Activated CD4-positive, alpha-beta T cell treated with anti-CD3 and anti-CD28 coated beads, Interleukin-2, amount 10 ng/mL, durations not matched to agents 24 days and 14 days (primary cell): Measurements from ENCODE around the gene RSPH6A. TPM values are rescaled to one million over a fixed set of nuclear protein-coding genes. Genes with fewer than 3 reads are reported as not detected.
A peak's percentile ranks its signal among the peaks of the same experiment; 100 is the strongest.

Experiments
- DNase-seq: peaks from one replicate; pipeline ENCODE4 v3.0.0; 2022
- H3K27ac Mint-ChIP-seq: one replicate; pipeline ENCODE4 v1.8.0; 2022; ENCODE audit warnings: mild to moderate bottlenecking, mixed read lengths
- H3K27me3 Mint-ChIP-seq: one replicate; pipeline ENCODE4 v1.8.0; 2022; ENCODE audit warnings: mixed read lengths
- H3K36me3 Mint-ChIP-seq: one replicate; pipeline ENCODE4 v1.8.0; 2022; ENCODE audit warnings: low read depth, mild to moderate bottlenecking, mixed read lengths
- H3K4me1 Mint-ChIP-seq: one replicate; pipeline ENCODE4 v1.8.0; 2021; ENCODE audit warnings: mixed read lengths
- H3K4me3 Mint-ChIP-seq: one replicate; pipeline ENCODE4 v1.8.0; 2022; ENCODE audit warnings: mild to moderate bottlenecking, moderate library complexity, mixed read lengths
- H3K9me3 Mint-ChIP-seq: one replicate; pipeline ENCODE4 v1.8.0; 2021; ENCODE audit warnings: mixed read lengths
- intact Hi-C: fragments of 100-400 bp; cut with micrococcal nuclease; formaldehyde crosslinking; loops from one replicate; pipeline ENCODE4 v1.15.1; 2023
- total RNA-seq: library from RNA; stranded (reverse); gene quantifications from 2 replicates; pipeline ENCODE4 v1.2.3, GENCODE V29; 2022

RSPH6A gene
- total RNA-seq, 1 donor from 2014 or later, result 0.35 TPM

DNA sequence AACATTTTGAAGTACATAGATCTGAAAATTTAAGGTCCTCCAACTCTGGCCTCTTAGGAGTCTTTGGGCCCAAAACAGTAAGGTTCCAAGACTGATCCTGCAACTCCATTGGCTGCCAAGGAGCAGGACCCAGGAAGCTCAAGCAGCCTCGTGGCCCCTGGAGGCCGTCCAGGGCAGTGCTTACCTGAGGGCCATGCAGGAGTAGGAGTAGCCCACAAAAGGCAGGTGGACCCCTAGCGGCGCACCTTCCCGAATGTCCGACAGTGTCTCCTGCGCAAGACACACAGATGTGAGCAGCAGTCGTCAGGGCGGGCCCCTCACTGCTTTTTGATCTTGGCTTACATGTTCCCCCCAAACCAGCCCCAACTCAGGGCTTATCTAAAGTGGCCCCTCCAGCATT lies 40.3 kb downstream of the RSPH6A start:
- Mint-ChIP-seq H3K4me3 (no peak overlapping the region), H3K27me3 (peaks cover 23% of the 10 kb centered on the region), H3K4me1 (peaks cover 17% of the 10 kb centered on the region), H3K36me3 (peaks cover 3% of the 10 kb centered on the region), H3K27ac (no peak overlapping the region), H3K9me3 (no peaks in the 10 kb centered on the region)
- DNase-seq, result no peak
- intact Hi-C loops, result no loop called here

DNA sequence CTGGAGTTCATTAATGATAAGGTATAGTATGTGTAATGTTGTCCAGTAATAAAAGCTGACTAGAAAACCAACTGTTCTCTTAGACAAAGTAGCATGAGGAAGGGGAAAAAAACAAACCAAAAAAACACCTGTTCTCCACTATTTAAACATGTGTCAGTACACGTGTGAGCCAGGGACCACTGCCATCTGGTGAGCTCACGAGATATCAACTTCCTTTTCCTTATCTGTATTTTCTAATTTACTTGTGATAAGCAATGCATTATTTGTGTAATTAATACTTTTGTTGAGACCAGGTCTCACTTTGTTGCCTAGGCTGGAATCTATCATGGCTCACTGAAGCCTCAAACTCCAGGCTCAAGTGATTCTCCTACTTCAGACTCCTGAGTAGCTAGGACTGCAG lies 41.7 kb downstream of the RSPH6A start:
- no peak overlapping the region for H3K4me3 Mint-ChIP-seq
- no peak overlapping the region for H3K27ac Mint-ChIP-seq
- peaks cover 12% of the 10 kb centered on the region for H3K4me1 Mint-ChIP-seq
- no peak for DNase-seq
- peaks cover 1% of the 10 kb centered on the region for H3K36me3 Mint-ChIP-seq
- peaks cover 19% of the 10 kb centered on the region for H3K27me3 Mint-ChIP-seq
- intact Hi-C loops, result no loop called here
- H3K9me3 Mint-ChIP-seq, result no peaks in the 10 kb centered on the region

DNA sequence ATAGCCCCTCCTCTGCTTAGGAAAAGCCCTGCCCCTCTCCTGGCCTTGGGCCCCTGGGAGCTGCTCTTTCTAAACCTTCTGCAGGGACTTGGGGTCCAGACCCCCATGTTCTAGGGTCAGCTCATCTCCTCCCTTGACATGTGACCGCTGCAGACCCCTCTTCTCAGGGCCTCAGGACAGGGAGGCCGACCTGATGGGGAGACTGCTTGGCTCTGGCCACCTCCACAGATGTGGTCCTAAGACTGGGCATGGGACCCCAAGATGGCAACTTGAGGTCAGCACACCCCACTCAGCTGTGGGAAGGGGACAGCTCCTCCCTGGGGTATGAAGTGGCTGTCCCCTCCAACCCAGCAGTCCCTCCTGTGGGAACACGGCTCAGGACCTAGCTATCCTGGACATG lies 42.2 kb downstream of the RSPH6A start:
- Mint-ChIP-seq H3K27ac (no peak overlapping the region), H3K27me3 (peaks cover 19% of the 10 kb centered on the region), H3K36me3 (peaks cover 1% of the 10 kb centered on the region), H3K4me1 (peaks cover 12% of the 10 kb centered on the region), H3K4me3 (no peak overlapping the region), H3K9me3 (no peaks in the 10 kb centered on the region)
- intact Hi-C loops, result no loop called here
- no peak for DNase-seq

DNA sequence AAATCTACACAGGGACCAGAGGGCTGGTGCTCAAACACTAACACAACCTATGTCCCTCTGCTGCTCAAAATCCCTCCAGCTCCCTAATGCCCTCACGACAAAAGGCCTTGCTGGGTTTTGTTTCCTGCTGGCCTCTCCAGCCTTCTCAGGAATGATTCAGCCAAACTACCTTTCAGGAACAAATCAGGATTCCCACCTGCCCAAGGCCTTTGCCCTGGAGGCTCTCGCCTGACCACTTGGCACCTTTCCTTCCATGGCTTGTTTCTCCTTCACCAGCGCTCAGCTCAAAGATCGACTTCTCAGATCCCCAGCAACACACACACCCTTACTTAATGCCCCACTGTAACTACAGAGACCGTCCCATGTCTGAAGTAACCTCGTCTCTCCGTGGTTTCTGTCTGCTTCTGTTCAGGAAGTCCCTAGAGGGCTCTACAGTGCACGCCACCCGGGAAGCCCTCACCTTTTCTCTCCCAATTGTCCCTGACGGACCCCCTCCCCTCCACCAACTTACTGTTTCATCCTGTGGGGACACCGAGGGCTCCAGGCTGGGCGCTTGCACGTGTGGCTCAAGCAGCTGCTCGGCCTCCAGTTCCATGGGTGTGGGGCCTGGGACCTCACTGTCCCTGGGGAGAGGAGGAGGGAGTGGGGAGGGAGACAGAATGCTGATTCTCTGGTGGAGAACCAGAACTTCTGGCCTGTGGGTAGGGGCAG lies 42.8 kb downstream of the RSPH6A start:
- Mint-ChIP-seq H3K27ac (no peak overlapping the region), H3K9me3 (no peaks in the 10 kb centered on the region), H3K36me3 (peaks cover 1% of the 10 kb centered on the region), H3K4me1 (peaks cover 12% of the 10 kb centered on the region), H3K4me3 (no peak overlapping the region), H3K27me3 (peaks cover 21% of the 10 kb centered on the region)
- no peak for DNase-seq
- intact Hi-C loops, result no loop called here

DNA sequence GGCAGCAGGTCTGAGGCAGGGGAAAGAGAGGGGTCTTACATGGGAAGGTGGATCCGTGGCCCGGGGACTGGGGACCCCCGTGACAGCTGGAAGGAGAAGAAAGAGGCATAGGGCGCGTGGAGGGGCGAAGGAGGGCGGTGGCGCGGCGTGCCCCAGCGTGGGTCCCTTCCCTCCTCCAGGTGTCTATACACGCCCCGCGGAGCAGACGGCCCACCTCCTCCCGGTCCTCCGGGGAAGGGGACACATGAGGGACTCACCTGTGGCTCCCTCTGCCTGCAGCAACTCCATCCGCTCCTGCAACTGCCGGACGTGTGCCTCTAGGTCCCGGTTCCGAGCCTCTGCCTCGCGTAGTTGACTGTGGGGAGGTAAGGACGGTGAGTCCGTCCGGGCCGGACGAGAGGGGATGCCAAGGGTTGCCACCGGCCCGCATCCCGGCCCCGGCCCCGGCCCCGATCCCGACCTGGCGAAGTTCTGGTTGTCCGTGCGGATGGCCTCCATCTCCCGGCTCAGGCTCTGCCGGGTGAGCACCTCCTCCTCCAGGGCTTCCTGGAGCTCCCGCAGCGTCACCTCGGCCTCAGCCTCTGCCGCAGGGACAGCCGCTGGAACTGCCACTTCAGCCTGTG lies 43.7 kb downstream of the RSPH6A start:
- H3K4me1 Mint-ChIP-seq, result peaks cover 12% of the 10 kb centered on the region

DNA sequence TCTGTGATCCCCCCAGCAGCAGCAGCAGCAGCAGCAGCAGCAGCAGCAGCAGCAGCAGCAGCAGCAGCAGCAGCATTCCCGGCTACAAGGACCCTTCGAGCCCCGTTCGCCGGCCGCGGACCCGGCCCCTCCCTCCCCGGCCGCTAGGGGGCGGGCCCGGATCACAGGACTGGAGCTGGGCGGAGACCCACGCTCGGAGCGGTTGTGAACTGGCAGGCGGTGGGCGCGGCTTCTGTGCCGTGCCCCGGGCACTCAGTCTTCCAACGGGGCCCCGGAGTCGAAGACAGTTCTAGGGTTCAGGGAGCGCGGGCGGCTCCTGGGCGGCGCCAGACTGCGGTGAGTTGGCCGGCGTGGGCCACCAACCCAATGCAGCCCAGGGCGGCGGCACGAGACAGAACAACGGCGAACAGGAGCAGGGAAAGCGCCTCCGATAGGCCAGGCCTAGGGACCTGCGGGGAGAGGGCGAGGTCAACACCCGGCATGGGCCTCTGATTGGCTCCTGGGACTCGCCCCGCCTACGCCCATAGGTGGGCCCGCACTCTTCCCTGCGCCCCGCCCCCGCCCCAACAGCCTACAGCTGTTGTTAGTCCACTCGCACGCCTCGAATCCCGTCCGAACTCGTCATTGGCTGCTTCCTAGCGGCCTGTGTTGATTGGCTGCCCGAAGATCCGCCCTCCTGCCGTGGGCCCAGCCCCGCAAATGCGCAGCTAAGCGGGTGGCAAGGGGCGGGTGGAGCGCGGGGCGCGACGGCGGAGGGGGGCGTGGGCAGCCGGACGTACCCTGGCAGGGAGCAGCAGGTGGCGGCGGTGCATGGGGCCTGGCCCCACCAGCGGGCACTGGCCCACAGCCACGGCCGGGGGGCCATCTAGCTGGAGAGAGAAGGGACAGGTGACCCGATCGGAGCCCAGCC lies 44.7 kb downstream of the RSPH6A start:
- H3K4me1 Mint-ChIP-seq, result peaks cover 12% of the 10 kb centered on the region
- H3K27me3 Mint-ChIP-seq, result peaks cover 20% of the 10 kb centered on the region
- H3K9me3 Mint-ChIP-seq, result no peaks in the 10 kb centered on the region
- no peaks in the 10 kb centered on the region for H3K36me3 Mint-ChIP-seq
- intact Hi-C loops, result loop anchor here (1.0 kb wide), 3 partner anchors 9 to 29 kb away; partner anchors contain the start of gene DMWD
- H3K4me3 Mint-ChIP-seq, result peak overlapping the region; percentile 93
- peak overlapping the region; percentile 56 for H3K27ac Mint-ChIP-seq
- peak; percentile 97 for DNase-seq

More for the DNA sequence above, 43.7 kb downstream of the RSPH6A start:
- intact Hi-C loops, result no loop called here
- no peak overlapping the region for H3K27ac Mint-ChIP-seq
- H3K36me3 Mint-ChIP-seq, result no peaks in the 10 kb centered on the region
- H3K4me3 Mint-ChIP-seq, result peak overlapping the region; percentile 59
- DNase-seq, result no peak
- peaks cover 20% of the 10 kb centered on the region for H3K27me3 Mint-ChIP-seq
- no peaks in the 10 kb centered on the region for H3K9me3 Mint-ChIP-seq

DNA sequence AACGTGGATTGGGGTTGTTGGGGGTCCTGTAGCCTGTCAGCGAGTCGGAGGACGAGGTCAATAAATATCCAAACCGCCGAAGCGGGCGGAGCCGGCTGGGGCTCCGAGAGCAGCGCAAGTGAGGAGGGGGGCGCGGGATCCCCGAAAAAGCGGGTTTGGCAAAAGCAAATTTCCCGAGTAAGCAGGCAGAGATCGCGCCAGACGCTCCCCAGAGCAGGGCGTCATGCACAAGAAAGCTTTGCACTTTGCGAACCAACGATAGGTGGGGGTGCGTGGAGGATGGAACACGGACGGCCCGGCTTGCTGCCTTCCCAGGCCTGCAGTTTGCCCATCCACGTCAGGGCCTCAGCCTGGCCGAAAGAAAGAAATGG lies 45.3 kb downstream of the RSPH6A start:
- peak overlapping the region; percentile 86 for H3K27ac Mint-ChIP-seq
- peaks cover 21% of the 10 kb centered on the region for H3K27me3 Mint-ChIP-seq
- peak; percentile 87 for DNase-seq
- H3K4me1 Mint-ChIP-seq, result peaks cover 12% of the 10 kb centered on the region
- H3K36me3 Mint-ChIP-seq, result no peaks in the 10 kb centered on the region
- no peaks in the 10 kb centered on the region for H3K9me3 Mint-ChIP-seq
- H3K4me3 Mint-ChIP-seq, result peak overlapping the region; percentile 93
- intact Hi-C loops, result loop anchor here (1.0 to 2.0 kb wide), 7 partner anchors 9 to 132 kb away; partner anchors contain the start of genes DMWD, FBXO46, IRF2BP1 and MYPOP

DNA sequence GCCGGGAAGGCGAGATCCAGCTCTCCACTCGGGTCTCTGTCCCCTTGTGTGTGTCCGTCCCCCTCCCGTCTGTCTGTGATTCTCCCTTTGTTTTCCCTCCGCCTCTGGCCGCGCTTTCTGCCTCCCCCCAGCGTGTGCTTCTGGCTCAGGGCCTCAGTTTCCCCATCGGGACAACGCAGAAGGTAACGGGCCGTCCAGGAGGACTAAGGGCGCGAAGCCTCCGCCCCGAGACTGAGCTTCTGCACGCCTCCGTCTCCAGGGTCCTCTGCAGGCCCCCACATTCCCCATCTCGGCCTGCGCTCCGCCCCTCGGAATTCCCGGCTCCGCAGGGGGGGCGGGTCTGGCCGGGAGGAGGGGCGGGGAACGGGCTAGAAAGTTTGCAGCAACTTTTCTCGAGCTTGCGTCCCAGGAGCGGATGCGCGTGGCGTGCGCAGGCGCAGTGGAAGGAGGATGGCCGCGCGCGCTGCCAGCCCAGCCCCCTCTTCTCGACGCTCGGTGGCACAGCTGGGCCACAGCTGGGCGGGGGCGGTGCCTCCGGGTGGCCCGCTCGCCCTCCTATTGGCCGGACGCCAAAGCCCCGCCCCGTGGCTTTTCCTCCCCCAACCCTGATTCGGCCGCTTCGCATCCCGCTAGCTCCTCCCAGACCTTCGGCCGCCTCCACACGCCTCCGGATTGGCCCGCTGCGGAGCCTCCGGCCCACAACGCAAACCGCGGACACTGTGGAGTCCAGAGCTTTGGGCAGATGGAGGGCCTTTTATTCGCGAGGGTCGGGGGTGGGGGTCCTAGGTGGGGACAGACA lies 45.9 kb downstream of the RSPH6A start, which contains the start of gene SIX5:
Gene SIX5 (minus strand): TSS at position 269 of the 799 bp plus-strand sequence. CDS start 408 bp downstream, outside the sequence.
- no peaks in the 10 kb centered on the region for H3K9me3 Mint-ChIP-seq
- intact Hi-C loops, result loop anchor here (1.0 to 2.0 kb wide), 4 partner anchors 38 to 133 kb away; partner anchors contain the start of genes FBXO46, IRF2BP1, MYPOP and QPCTL

DNA sequence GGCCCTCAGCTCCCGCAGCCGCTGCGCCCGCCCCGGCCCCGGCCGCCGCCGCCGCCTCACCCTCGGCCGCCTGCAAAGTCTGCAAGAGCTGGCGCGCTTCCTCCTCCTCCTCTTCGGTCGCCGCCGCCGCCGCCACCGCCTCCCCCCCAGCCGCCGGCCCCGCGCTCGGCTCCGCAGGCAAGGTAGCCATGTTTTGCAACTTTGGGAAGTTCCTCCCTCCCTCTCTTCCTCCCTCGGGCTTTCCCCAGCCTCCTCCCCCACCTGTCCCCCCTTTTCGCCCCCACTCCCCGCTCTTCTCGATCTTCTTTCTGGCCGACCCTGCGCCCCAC lies 46.5 kb downstream of the RSPH6A start:
- intact Hi-C loops, result loop anchor here (2.0 kb wide), 1 partner anchor 38 kb away; the partner anchor contains the start of gene FBXO46
- peaks cover 25% of the 10 kb centered on the region for H3K27me3 Mint-ChIP-seq
- peak overlapping the region; percentile 93 for H3K4me3 Mint-ChIP-seq
- H3K9me3 Mint-ChIP-seq, result no peaks in the 10 kb centered on the region
- H3K4me1 Mint-ChIP-seq, result peaks cover 12% of the 10 kb centered on the region
- no peaks in the 10 kb centered on the region for H3K36me3 Mint-ChIP-seq
- peak overlapping the region; percentile 86 for H3K27ac Mint-ChIP-seq
- DNase-seq, result no peak

More for the DNA sequence above, 45.9 kb downstream of the RSPH6A start, which contains the start of gene SIX5:
- Mint-ChIP-seq H3K4me1 (peaks cover 12% of the 10 kb centered on the region), H3K36me3 (no peaks in the 10 kb centered on the region), H3K27me3 (peaks cover 25% of the 10 kb centered on the region), H3K4me3 (peak within 1 kb of the TSS; percentile 93), H3K27ac (peak within 1 kb of the TSS; percentile 86)
- peak; percentile 99 for DNase-seq

DNA sequence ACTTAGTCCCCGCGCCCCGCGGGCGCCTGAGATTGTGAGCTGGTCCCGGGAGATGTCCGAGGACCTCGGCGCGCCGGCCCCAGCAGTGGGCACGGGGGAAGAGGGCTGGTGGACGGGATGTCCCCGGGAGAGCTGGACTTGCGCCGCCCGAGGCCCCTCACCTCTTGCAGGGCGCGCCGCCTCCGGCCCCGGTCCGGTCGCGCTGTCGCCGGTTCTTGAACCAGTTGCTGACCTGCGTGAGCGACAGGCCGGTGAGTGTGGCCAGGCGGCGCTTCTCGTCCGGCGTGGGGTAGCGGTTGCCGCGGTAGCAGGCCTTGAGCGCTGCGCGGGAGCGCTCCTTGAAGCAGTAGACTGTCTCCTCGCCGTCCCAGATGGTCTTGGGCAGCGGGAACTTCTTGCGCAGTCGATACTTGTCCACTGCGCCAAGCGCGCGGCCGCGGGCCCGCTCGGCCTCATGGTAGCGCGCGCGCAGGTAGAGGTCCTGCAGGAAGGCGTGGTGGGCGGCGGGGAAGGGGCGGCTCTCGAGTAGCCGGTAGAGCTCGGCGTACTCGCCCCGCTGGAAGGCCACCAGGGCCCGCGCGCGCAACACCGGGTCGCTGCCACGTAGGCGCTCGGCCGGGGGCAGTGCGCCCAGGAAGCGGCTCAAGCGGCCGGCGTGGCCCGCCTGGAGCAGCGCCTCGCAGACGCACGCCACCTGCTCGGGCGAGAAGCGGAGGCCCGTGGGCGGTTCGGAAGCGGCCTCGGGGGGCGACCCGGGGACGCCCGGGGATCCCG lies 47.0 kb downstream of the RSPH6A start:
- intact Hi-C loops, result loop anchor here (2.0 kb wide), 1 partner anchor 37 kb away; the partner anchor contains the start of gene FBXO46
- peak; percentile 81 for DNase-seq
- Mint-ChIP-seq H3K36me3 (no peaks in the 10 kb centered on the region), H3K27ac (no peak overlapping the region), H3K4me1 (peaks cover 12% of the 10 kb centered on the region), H3K27me3 (peaks cover 25% of the 10 kb centered on the region), H3K4me3 (peak overlapping the region; percentile 75), H3K9me3 (no peaks in the 10 kb centered on the region)

DNA sequence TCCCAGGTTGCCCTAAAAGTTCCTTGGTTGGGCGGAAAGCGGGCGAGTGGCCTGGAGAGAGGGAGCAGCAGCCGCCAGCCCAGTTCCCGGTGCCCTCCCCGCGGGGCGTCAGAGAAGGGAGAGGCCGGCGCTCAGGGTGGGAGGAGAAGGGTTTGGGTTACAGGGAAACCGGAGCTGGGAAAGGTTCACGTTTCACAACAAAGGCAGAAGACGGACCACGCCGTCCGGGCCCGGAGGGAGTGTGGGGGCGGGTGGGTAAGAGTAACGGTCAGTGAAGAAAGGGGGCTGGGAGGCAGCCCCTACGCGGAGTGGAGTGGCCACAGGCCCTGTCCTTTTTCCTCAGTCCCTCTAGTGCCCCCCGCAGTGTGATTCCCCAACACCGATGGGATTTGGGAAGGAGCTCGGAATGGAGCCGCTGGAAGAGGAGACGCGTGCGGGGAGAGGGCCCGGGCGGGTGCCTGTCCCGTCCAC lies 47.7 kb downstream of the RSPH6A start:
- H3K9me3 Mint-ChIP-seq, result no peaks in the 10 kb centered on the region
- no peak overlapping the region for H3K27ac Mint-ChIP-seq
- no peak for DNase-seq
- H3K36me3 Mint-ChIP-seq, result no peaks in the 10 kb centered on the region
- H3K27me3 Mint-ChIP-seq, result peaks cover 25% of the 10 kb centered on the region
- H3K4me3 Mint-ChIP-seq, result peak overlapping the region; percentile 62
- intact Hi-C loops, result no loop called here
- H3K4me1 Mint-ChIP-seq, result peaks cover 12% of the 10 kb centered on the region

DNA sequence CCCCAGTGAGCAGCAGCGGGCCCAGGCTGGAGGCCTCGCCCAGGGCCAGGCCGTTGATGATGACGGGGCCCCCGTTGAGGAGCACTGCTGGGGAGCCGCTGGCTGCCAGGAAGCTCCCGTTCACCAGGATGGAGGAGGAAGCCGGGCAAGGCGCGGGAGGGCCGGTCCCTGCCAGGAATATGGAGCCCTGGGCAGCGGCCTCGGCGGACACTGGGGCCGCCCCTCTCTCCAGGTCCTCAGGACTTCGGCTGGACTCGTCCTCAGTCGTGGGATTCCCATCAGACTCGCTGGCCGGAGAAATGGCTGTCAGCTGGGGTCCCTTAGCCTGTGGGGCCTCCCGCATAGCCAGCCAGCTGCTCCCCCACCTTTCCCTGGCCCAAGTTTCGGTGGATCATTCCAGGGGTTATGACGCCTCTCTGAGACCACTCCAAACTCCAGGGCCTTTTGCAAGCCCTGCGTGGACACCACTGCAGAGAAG lies 48.2 kb downstream of the RSPH6A start:
- no peak overlapping the region for H3K27ac Mint-ChIP-seq
- peak overlapping the region; percentile 62 for H3K4me3 Mint-ChIP-seq
- DNase-seq, result no peak
- H3K4me1 Mint-ChIP-seq, result peaks cover 12% of the 10 kb centered on the region
- no peaks in the 10 kb centered on the region for H3K36me3 Mint-ChIP-seq
- H3K27me3 Mint-ChIP-seq, result peaks cover 21% of the 10 kb centered on the region
- no peaks in the 10 kb centered on the region for H3K9me3 Mint-ChIP-seq
- intact Hi-C loops, result no loop called here
